Inflammatory macrophage treated with lipopolysaccharide for 1 hour (primary cell): ENCODE measurements around the gene LARGE1.
"Not testable (repeated sequence)": the region's sequence is repeated elsewhere in the genome, so short reads cannot be mapped to it uniquely, and the experiment has no call there.

ENCODE experiments used
- DNase-seq, 2 donors: peaks; one replicate each; pipeline ENCODE4 v3.0.0-alpha.2; 2020 to 2022

LARGE1 gene

GRCh38 chr22:33461698-33462434 is 458.4 kb downstream of the LARGE1 start:
- no peak for DNase-seq

GRCh38 chr22:33461245-33461644 is 459.0 kb downstream of the LARGE1 start:
- not testable (repeated sequence) for DNase-seq

- DNase-seq: no peak
These were observed 461.1 kb downstream of the LARGE1 start for GRCh38 chr22:33459137-33459536.

- no peak for DNase-seq
These were observed 463.8 kb downstream of the LARGE1 start for GRCh38 chr22:33456511-33456910.

- DNase-seq: no peak
These were observed 465.2 kb downstream of the LARGE1 start for GRCh38 chr22:33455036-33455435.

- no peak for DNase-seq
These were observed 468.3 kb downstream of the LARGE1 start for GRCh38 chr22:33451866-33452469.

- DNase-seq: no peak
These were observed 469.5 kb downstream of the LARGE1 start for GRCh38 chr22:33450756-33451155.

- no peak for DNase-seq
These were observed 472.5 kb downstream of the LARGE1 start for GRCh38 chr22:33447733-33448132.

- DNase-seq: no peak
These were observed 476.6 kb downstream of the LARGE1 start for GRCh38 chr22:33443683-33444082.

GRCh38 chr22:33440756-33441155 is 479.5 kb downstream of the LARGE1 start:
- no peak for DNase-seq

GRCh38 chr22:33438273-33438672 is 482.0 kb downstream of the LARGE1 start:
- no peak for DNase-seq

GRCh38 chr22:33431300-33431699 is 489.0 kb downstream of the LARGE1 start:
- DNase-seq: no peak

- no peak for DNase-seq
These were observed 491.0 kb downstream of the LARGE1 start for GRCh38 chr22:33429281-33429680.

GRCh38 chr22:33427461-33427860 is 492.8 kb downstream of the LARGE1 start:
- DNase-seq: no peak

- DNase-seq: no peak
These were observed 493.8 kb downstream of the LARGE1 start for GRCh38 chr22:33426451-33426850.

GRCh38 chr22:33421859-33422258 is 498.4 kb downstream of the LARGE1 start:
- DNase-seq: no peak

- DNase-seq: no peak
These were observed 501.8 kb downstream of the LARGE1 start for GRCh38 chr22:33418484-33418883.

GRCh38 chr22:33415401-33415800 is 504.9 kb downstream of the LARGE1 start:
- DNase-seq: no peak

GRCh38 chr22:33409079-33409478 is 511.2 kb downstream of the LARGE1 start:
- DNase-seq: no peak

- DNase-seq: no peak
These were observed 515.1 kb downstream of the LARGE1 start for GRCh38 chr22:33405194-33405593.

GRCh38 chr22:33404723-33405122 is 515.6 kb downstream of the LARGE1 start:
- no peak for DNase-seq

GRCh38 chr22:33402325-33402724 is 518.0 kb downstream of the LARGE1 start:
- no peak for DNase-seq

GRCh38 chr22:33401291-33401690 is 519.0 kb downstream of the LARGE1 start:
- no peak for DNase-seq

GRCh38 chr22:33400891-33401290 is 519.4 kb downstream of the LARGE1 start:
- DNase-seq: no peak
